Smooth muscle cell (in vitro differentiated cells): ENCODE results near the gene ZNF646. TPM values are rescaled to one million over a fixed set of nuclear protein-coding genes. Genes with fewer than 3 reads are reported as not detected.

Source experiments
- DNase-seq: peaks from one replicate; lab custom pipeline; 2025; ENCODE audit not compliant: unreplicated experiment; lab: John Stamatoyannopoulos, UW
- H2AFZ ChIP-seq: fragments of 200-600 bp; sonication (generic); 2 replicates; pipeline ENCODE4 v1.6.0; 2016; ENCODE audit warnings: antibody characterized with exemption, low read depth, mild to moderate bottlenecking
- H3F3A ChIP-seq: fragments of 200-600 bp; sonication (generic); 2 replicates; pipeline ENCODE4 v1.6.0; 2017; ENCODE audit warnings: antibody characterized with exemption, low read depth
- H3K27ac ChIP-seq: fragments of 200-600 bp; sonication (generic); 2 replicates; pipeline ENCODE4 v1.5.1; 2016; ENCODE audit warnings: low read depth, mild to moderate bottlenecking
- H3K27me3 ChIP-seq: fragments of 200-600 bp; sonication (generic); 2 replicates; pipeline ENCODE4 v1.6.1; 2016; ENCODE audit warnings: low read depth, mild to moderate bottlenecking
- H3K36me3 ChIP-seq: fragments of 200-600 bp; sonication (generic); 2 replicates; pipeline ENCODE4 v1.5.1; 2016; ENCODE audit warnings: low read depth
- H3K4me1 ChIP-seq: fragments of 200-600 bp; sonication (generic); 2 replicates; pipeline ENCODE4 v1.5.1; 2016; ENCODE audit warnings: low read depth
- H3K4me2 ChIP-seq: fragments of 200-600 bp; sonication (generic); 2 replicates; pipeline ENCODE4 v1.6.0; 2016; ENCODE audit warnings: mild to moderate bottlenecking
- H3K4me3 ChIP-seq: fragments of 200-600 bp; sonication (generic); 2 replicates; pipeline ENCODE4 v1.5.1; 2016; ENCODE audit warnings: mild to moderate bottlenecking
- H3K79me2 ChIP-seq: fragments of 200-600 bp; sonication (generic); 2 replicates; pipeline ENCODE4 v1.6.0; 2016; ENCODE audit warnings: low read depth, mild to moderate bottlenecking
- H3K9ac ChIP-seq: fragments of 200-600 bp; sonication (generic); 2 replicates; pipeline ENCODE4 v1.6.0; 2016; ENCODE audit warnings: low read depth
- H3K9me3 ChIP-seq: fragments of 200-600 bp; sonication (generic); replicated peaks from 2 replicates; pipeline ENCODE4 v1.5.1; 2016; ENCODE audit warnings: low read depth
- H4K20me1 ChIP-seq: fragments of 200-600 bp; sonication (generic); 2 replicates; pipeline ENCODE4 v1.6.0; 2016; ENCODE audit warnings: low read depth
- WGBS: methylation state at CpG from one replicate; pipeline ENCODE4 v1.1.7; 2016; ENCODE audit warnings: low lambda C conversion rate; 5-methylcytosine and 5-hydroxymethylcytosine counted together
- polyA plus RNA-seq: library from polyadenylated mRNA; unstranded; fragments of >200 nt; fragmentation: Nextera tagmentation; extraction: Ambion mirVana; gene quantifications from 2 replicates; pipeline ENCODE4 v1.2.1, GENCODE V29; 2016
- total RNA-seq: library from RNA; depleted of rRNA; stranded (reverse); fragments of >200 nt; gene quantifications from 2 replicates; pipeline ENCODE4 v1.2.3, GENCODE V29; 2014
- TF ChIP-seq, protein P1 (sequence below): fragments of 200-600 bp; sonication (generic); IDR thresholded peaks from 2 replicates; pipeline ENCODE4 v1.5.1; 2017; ENCODE audit warnings: borderline replicate concordance, mild to moderate bottlenecking, antibody characterized with exemption; ENCODE audit not compliant: insufficient read depth, poor library complexity, severe bottlenecking

The ZNF646 gene
- total and polyA plus RNA-seq, 2 experiments from 2014 or later, result 5.7 to 7.3 TPM

DNA sequence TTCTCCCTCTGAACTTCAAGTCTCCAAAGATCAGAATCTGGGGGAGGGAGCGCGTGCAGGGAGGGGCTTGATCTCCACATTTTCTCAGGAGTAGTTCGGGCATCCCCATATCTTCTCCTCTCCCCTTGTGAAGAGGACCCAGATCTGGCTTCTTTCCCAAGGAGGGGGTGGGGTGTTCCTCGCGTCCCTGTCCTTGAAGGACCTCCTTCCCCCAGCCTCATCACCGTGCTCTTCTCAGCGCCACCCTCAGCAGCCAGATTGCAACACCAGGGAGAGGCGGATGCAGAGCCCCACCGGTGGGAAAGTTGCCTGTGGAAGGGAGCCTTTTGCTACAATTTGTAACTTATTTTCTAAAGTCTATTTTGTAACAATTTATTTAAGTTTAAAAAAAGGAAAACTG, 8.9 kb downstream of the ZNF646 start:
- no peak overlapping the region for H3K9ac ChIP-seq
- DNase-seq, result no peak
- H3F3A ChIP-seq, result no peaks in the 10 kb centered on the region
- no peak overlapping the region for H3K27ac ChIP-seq
- no peak overlapping the region for H2AFZ ChIP-seq
- H3K79me2 ChIP-seq, result peaks cover 12% of the 10 kb centered on the region
- no peaks in the 10 kb centered on the region for H3K9me3 ChIP-seq
- H4K20me1 ChIP-seq, result peaks cover 31% of the 10 kb centered on the region
- TF ChIP-seq, protein P1, sequence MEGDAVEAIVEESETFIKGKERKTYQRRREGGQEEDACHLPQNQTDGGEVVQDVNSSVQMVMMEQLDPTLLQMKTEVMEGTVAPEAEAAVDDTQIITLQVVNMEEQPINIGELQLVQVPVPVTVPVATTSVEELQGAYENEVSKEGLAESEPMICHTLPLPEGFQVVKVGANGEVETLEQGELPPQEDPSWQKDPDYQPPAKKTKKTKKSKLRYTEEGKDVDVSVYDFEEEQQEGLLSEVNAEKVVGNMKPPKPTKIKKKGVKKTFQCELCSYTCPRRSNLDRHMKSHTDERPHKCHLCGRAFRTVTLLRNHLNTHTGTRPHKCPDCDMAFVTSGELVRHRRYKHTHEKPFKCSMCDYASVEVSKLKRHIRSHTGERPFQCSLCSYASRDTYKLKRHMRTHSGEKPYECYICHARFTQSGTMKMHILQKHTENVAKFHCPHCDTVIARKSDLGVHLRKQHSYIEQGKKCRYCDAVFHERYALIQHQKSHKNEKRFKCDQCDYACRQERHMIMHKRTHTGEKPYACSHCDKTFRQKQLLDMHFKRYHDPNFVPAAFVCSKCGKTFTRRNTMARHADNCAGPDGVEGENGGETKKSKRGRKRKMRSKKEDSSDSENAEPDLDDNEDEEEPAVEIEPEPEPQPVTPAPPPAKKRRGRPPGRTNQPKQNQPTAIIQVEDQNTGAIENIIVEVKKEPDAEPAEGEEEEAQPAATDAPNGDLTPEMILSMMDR, result no peak
- no peaks in the 10 kb centered on the region for H3K36me3 ChIP-seq
- H3K4me1 ChIP-seq, result no peaks in the 10 kb centered on the region
- no peak overlapping the region for H3K4me3 ChIP-seq
- WGBS, result 89% methylated on average over 9 of the region's 9 CpGs
- no peaks in the 10 kb centered on the region for H3K27me3 ChIP-seq
- H3K4me2 ChIP-seq, result no peak overlapping the region

DNA sequence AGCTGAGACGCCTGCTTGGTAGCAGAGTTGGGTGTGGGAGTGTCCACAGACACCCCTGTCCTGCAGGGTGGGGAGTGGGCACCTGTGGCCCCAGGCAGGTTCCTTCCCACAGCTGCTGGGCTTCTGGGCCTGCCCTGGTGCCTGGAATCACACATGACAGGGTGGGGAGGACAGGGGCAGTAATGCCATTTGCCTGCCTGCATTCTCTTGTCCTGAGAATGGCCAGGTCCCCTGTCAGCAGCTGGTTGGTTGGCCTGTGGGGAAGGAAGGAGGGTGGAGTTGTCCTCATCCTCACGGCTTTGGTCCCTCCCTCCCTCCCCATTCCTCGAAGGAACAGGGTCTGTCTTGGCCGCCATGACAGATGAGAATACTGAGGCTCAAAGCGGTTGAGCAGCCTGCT, 9.3 kb downstream of the ZNF646 start:
- no peak for DNase-seq
- Histone ChIP-seq H2AFZ (no peak overlapping the region), H3K79me2 (peaks cover 12% of the 10 kb centered on the region), H3K4me3 (no peak overlapping the region), H3K9me3 (no peaks in the 10 kb centered on the region), H4K20me1 (peaks cover 36% of the 10 kb centered on the region), H3K27me3 (no peaks in the 10 kb centered on the region), H3K9ac (no peak overlapping the region), H3F3A (no peaks in the 10 kb centered on the region), H3K27ac (no peak overlapping the region), H3K4me1 (no peaks in the 10 kb centered on the region), H3K4me2 (no peak overlapping the region), H3K36me3 (no peaks in the 10 kb centered on the region)
- TF ChIP-seq, protein P1, result no peak
- WGBS, result 71% methylated on average over 5 of the region's 5 CpGs

DNA sequence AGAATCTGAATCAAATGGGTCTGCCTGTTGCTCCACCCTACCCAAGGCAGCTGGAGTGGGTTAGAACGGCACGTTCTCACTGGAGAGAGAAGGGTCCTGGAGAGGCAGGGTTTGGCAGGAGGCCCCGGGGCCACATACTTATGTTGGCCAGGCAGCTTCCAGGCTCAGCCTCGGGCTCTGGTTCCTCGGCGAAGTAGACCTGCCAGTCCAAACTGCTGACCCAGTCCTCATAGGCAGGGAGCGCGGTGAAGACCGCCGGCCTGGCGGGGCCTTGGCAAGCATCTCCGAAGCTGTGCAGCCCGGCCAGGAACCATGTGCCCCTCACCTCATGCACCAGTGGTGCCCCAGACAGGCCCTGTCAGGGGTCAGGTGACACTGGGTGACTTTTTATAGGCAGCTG, 9.8 kb downstream of the ZNF646 start:
- no peaks in the 10 kb centered on the region for H3K4me1 ChIP-seq
- H3K4me2 ChIP-seq, result no peak overlapping the region
- H2AFZ ChIP-seq, result no peak overlapping the region
- H3K9ac ChIP-seq, result no peak overlapping the region
- TF ChIP-seq, protein P1, result no peak
- H3K4me3 ChIP-seq, result no peak overlapping the region
- H4K20me1 ChIP-seq, result peaks cover 39% of the 10 kb centered on the region
- H3F3A ChIP-seq, result no peaks in the 10 kb centered on the region
- DNase-seq, result no peak
- H3K27me3 ChIP-seq, result no peaks in the 10 kb centered on the region
- H3K79me2 ChIP-seq, result peaks cover 12% of the 10 kb centered on the region
- H3K36me3 ChIP-seq, result no peaks in the 10 kb centered on the region
- 98% methylated on average over 13 of the region's 13 CpGs for WGBS
- no peak overlapping the region for H3K27ac ChIP-seq
- no peaks in the 10 kb centered on the region for H3K9me3 ChIP-seq

DNA sequence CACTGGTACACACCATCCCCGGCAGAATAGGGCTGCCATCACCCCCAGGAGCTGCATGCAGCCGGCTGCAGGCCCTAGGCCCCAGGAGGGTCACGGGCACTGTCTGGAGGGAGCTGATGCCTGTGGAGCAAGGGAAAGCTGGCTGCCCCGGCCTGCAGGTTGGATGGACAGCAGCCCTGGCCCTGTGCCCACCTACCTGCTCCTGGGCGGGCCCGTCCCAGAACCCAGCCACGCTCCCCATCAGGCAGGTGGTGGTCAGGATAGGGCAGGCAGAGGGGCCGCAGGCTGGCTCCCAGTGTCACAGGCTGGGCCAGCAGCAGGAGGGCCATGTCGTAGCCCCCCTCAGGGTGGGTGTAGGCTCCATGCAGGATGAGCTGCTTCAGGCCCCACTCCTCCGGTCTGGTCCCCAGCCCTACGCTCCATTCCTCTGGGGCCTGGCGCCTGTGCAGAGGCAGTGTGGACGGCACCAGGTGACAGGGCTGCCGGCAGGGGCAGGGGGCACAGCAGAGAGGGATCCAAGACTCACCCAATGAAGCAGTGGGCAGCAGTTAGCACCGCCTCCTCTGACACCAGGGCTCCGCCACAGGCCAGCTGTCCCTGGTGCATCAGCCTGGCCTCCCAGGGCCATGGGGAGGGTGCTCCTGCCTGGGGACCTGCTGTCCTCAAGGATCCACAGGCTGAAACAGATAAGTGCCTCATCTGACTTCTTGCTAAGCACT, 10.5 kb downstream of the ZNF646 start:
- 90% methylated on average over 16 of the region's 16 CpGs for WGBS
- H2AFZ ChIP-seq, result no peak overlapping the region
- no peak overlapping the region for H3K27ac ChIP-seq
- no peaks in the 10 kb centered on the region for H3K4me1 ChIP-seq
- H3K27me3 ChIP-seq, result no peaks in the 10 kb centered on the region
- no peak overlapping the region for H3K4me2 ChIP-seq
- H3K4me3 ChIP-seq, result no peak overlapping the region
- no peaks in the 10 kb centered on the region for H3F3A ChIP-seq
- TF ChIP-seq, protein P1, result no peak
- no peaks in the 10 kb centered on the region for H3K36me3 ChIP-seq
- H3K9ac ChIP-seq, result no peak overlapping the region
- no peaks in the 10 kb centered on the region for H3K9me3 ChIP-seq
- no peak for DNase-seq
- peaks cover 47% of the 10 kb centered on the region for H4K20me1 ChIP-seq
- H3K79me2 ChIP-seq, result peaks cover 18% of the 10 kb centered on the region
